Natural killer cell (primary cell): Measurements from ENCODE around the gene MEGF6. TPM values are rescaled to one million over a fixed set of nuclear protein-coding genes. Genes with fewer than 3 reads are reported as not detected.

Experiments used
- ATAC-seq, 3 donors: fragments of 150-1000 bp in 2 of 3; fragments of 200-7000 bp in 1 of 3; cut with Tn5 transposase; 1 replicate in 1 of 3; 2 replicates in 2 of 3; pipeline ENCODE4 v1.10.0; 2021; ENCODE audit warnings: mild to moderate bottlenecking in 2 of 3, moderate library complexity in 2 of 3
- DNase-seq, 2 donors: peaks; one replicate each; pipeline versions ENCODE4 v3.0.0 to v3.0.0-alpha.2; 2013 to 2021; ENCODE audit warnings: mixed read lengths in 1 of 2
- H3K27ac ChIP-seq: one replicate; pipeline ENCODE4 v1.5.1; 2013; ENCODE audit warnings: mild to moderate bottlenecking, low read length
- H3K27me3 ChIP-seq: one replicate; pipeline ENCODE4 v1.6.1; 2013; ENCODE audit warnings: low read length; ENCODE audit not compliant: control insufficient read depth, insufficient read depth
- H3K36me3 ChIP-seq: one replicate; pipeline ENCODE4 v1.6.1; 2013; ENCODE audit warnings: low read length; ENCODE audit not compliant: control insufficient read depth, insufficient read depth
- H3K4me1 ChIP-seq: one replicate; pipeline ENCODE4 v1.6.1; 2013; ENCODE audit warnings: low read length; ENCODE audit not compliant: control insufficient read depth, insufficient read depth
- H3K4me3 ChIP-seq: one replicate; pipeline ENCODE4 v1.5.1; 2013; ENCODE audit warnings: low read length
- H3K9me3 ChIP-seq: one replicate; pipeline ENCODE4 v1.6.1; 2013; ENCODE audit warnings: low read length; ENCODE audit not compliant: control insufficient read depth, insufficient read depth
- H3K27ac Mint-ChIP-seq, 2 donors: one replicate each; pipeline ENCODE4 v1.8.0; 2022; ENCODE audit warnings: mild to moderate bottlenecking in 2 of 2, mixed read lengths in 2 of 2, moderate library complexity in 1 of 2
- H3K27me3 Mint-ChIP-seq, 2 donors: one replicate each; pipeline ENCODE4 v1.8.0; 2022; ENCODE audit warnings: low read depth in 2 of 2, mixed read lengths in 2 of 2
- H3K36me3 Mint-ChIP-seq: one replicate; pipeline ENCODE4 v1.8.0; 2022; ENCODE audit warnings: mixed read lengths
- H3K4me1 Mint-ChIP-seq, 2 donors: one replicate each; pipeline ENCODE4 v1.8.0; 2022; ENCODE audit warnings: mixed read lengths in 2 of 2
- H3K4me3 Mint-ChIP-seq: one replicate; pipeline ENCODE4 v1.8.0; 2022; ENCODE audit warnings: mild to moderate bottlenecking, moderate library complexity, mixed read lengths
- H3K9me3 Mint-ChIP-seq, 2 donors: one replicate each; pipeline ENCODE4 v1.8.0; 2022; ENCODE audit warnings: mixed read lengths in 2 of 2
- CTCF ChIP-seq: fragments of 200-600 bp; IDR thresholded peaks from one replicate; pipeline ENCODE4 v1.8.0; 2022; ENCODE audit warnings: antibody characterized with exemption
- WGBS: methylation state at CpG from one replicate; pipeline ENCODE4 v1.1.7; 2013; ENCODE audit warnings: missing lambda C conversion rate; ENCODE audit not compliant: insufficient coverage; 5-methylcytosine and 5-hydroxymethylcytosine counted together
- intact Hi-C: fragments of 100-400 bp; cut with micrococcal nuclease; formaldehyde crosslinking; loops from one replicate; pipeline ENCODE4 v1.14.2; 2022
- total RNA-seq, 4 donors: library from RNA; stranded (reverse); fragments of 120-200 nt in 1 of 4; gene quantifications; one replicate each; pipeline versions ENCODE4 v1.2.3 to v1.2.4, GENCODE V29; 2013 to 2022

MEGF6 gene
- total RNA-seq, 3 donors from 2014 or later (not counting 1 experiment from before 2014, with no cell fraction given): 3.1 to 15.6 (median 5.1) TPM

GRCh38 chr1:3462356-3463012 is 148.8 kb downstream of the MEGF6 start:
- Histone ChIP-seq H3K9me3 (no peaks in the 10 kb centered on the region), H3K27me3 (no peaks in the 10 kb centered on the region), H3K4me1 (no peaks in the 10 kb centered on the region), H3K36me3 (no peaks in the 10 kb centered on the region), H3K27ac (no peak overlapping the region), H3K4me3 (no peak overlapping the region)
- Mint-ChIP-seq H3K9me3 (no peaks in the 10 kb centered on the region), H3K36me3 (no peaks in the 10 kb centered on the region), H3K27me3 (no peaks in the 10 kb centered on the region), H3K27ac (no peak overlapping the region), H3K4me3 (no peak overlapping the region), H3K4me1 (no peaks in the 10 kb centered on the region)
- no peak for ATAC-seq
- WGBS: 74% methylated on average over 16 of the region's 16 CpGs
- TF ChIP-seq CTCF: no peak
- intact Hi-C loops: no loop called here
- DNase-seq: no peak

GRCh38 chr1:3461934-3462275 is 149.4 kb downstream of the MEGF6 start:
- intact Hi-C loops: no loop called here
- WGBS: 91% methylated on average over 13 of the region's 13 CpGs
- Mint-ChIP-seq H3K27ac (no peak overlapping the region), H3K27me3 (no peaks in the 10 kb centered on the region), H3K9me3 (no peaks in the 10 kb centered on the region), H3K4me3 (no peak overlapping the region), H3K4me1 (no peaks in the 10 kb centered on the region), H3K36me3 (no peaks in the 10 kb centered on the region)
- H3K4me3 ChIP-seq: no peak overlapping the region
- H3K4me1 ChIP-seq: no peaks in the 10 kb centered on the region
- H3K27me3 ChIP-seq: no peaks in the 10 kb centered on the region
- no peak overlapping the region for H3K27ac ChIP-seq
- TF ChIP-seq CTCF: no peak
- H3K36me3 ChIP-seq: no peaks in the 10 kb centered on the region
- DNase-seq (no peak), ATAC-seq (no peak)
- H3K9me3 ChIP-seq: no peaks in the 10 kb centered on the region

GRCh38 chr1:3461238-3461933 is 149.9 kb downstream of the MEGF6 start:
- Mint-ChIP-seq H3K9me3 (no peaks in the 10 kb centered on the region), H3K36me3 (no peaks in the 10 kb centered on the region), H3K4me3 (no peak overlapping the region), H3K4me1 (no peaks in the 10 kb centered on the region), H3K27ac (no peak overlapping the region), H3K27me3 (no peaks in the 10 kb centered on the region)
- Histone ChIP-seq H3K4me1 (no peaks in the 10 kb centered on the region), H3K9me3 (no peaks in the 10 kb centered on the region), H3K27ac (no peak overlapping the region), H3K4me3 (no peak overlapping the region), H3K27me3 (no peaks in the 10 kb centered on the region), H3K36me3 (no peaks in the 10 kb centered on the region)
- no peak for ATAC-seq
- intact Hi-C loops: no loop called here
- DNase-seq: no peak
- TF ChIP-seq CTCF: no peak
- 93% methylated on average over 30 of the region's 30 CpGs for WGBS
